Measurements from ENCODE around the gene PFN1.

DNA sequence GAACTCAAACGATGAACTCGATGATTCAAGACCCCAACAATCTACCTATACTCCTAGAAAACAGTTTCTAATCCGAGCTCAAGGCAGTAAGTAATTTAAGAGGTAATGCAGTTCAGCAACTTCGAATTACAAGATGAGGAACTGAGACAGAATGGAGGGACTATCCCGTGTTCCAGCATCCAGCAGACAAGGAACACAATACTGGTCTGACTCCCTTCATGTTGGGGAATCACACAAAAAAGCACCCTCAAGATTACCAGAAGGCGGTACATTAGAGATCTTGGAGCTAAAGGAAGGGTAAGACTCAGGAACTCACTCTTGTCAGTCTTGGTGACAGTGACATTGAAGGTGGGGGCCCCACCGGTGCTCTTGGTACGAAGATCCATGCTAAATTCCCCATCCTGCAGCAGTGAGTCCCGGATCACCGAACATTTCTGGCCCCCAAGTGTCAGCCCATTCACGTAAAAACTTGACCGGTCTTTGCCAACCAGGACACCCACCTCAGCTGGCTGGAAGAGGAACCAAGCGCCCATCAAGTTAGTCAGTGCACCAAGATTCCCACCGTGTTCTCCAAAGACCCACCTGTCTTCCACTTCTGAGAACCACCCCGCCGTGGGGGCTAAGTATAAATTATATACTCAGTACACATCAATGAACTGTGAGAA lies 1.9 kb downstream of the PFN1 start:
- TF ChIP-seq, protein P1, sequence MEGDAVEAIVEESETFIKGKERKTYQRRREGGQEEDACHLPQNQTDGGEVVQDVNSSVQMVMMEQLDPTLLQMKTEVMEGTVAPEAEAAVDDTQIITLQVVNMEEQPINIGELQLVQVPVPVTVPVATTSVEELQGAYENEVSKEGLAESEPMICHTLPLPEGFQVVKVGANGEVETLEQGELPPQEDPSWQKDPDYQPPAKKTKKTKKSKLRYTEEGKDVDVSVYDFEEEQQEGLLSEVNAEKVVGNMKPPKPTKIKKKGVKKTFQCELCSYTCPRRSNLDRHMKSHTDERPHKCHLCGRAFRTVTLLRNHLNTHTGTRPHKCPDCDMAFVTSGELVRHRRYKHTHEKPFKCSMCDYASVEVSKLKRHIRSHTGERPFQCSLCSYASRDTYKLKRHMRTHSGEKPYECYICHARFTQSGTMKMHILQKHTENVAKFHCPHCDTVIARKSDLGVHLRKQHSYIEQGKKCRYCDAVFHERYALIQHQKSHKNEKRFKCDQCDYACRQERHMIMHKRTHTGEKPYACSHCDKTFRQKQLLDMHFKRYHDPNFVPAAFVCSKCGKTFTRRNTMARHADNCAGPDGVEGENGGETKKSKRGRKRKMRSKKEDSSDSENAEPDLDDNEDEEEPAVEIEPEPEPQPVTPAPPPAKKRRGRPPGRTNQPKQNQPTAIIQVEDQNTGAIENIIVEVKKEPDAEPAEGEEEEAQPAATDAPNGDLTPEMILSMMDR (IDR thresholded peaks at IDR 0.05; ENCODE audit: poor library complexity), result no peak
- TF ChIP-seq EZH2 (IDR thresholded peaks at IDR 0.05; ENCODE audit: borderline replicate concordance) (no peak), EZH2phosphoT487 (IDR thresholded peaks at IDR 0.05; ENCODE audit: low read depth, severe bottlenecking, unreplicated experiment) (no peak)
